ENCODE data around the gene PATE3.

- TF ChIP-seq CTCF (IDR thresholded peaks at IDR 0.05), result no peak
- no peak for TF ChIP-seq EZH2 (IDR thresholded peaks at IDR 0.05; ENCODE audit: borderline replicate concordance, insufficient read depth, low read depth, low read length, poor library complexity, severe bottlenecking)
These were observed at the start of gene PATE3 for GRCh38 chr11:125787827-125788226.

All from B cell (primary cell).